ENCODE data around the gene PMS1. TPM values are rescaled to one million over a fixed set of nuclear protein-coding genes. Genes with fewer than 3 reads are reported as not detected.

The PMS1 gene
- total RNA-seq, 3 donors from 2014 or later (not counting 1 experiment from before 2014, with no cell fraction given), result 28.9 to 32.3 (median 29.1) TPM

GRCh38 chr2:189797902-189798301 is 13.7 kb downstream of the PMS1 start:
- DNase-seq (no peak), ATAC-seq (no peak)
- Mint-ChIP-seq H3K9me3 (no peaks in the 10 kb centered on the region), H3K27ac (no peak overlapping the region), H3K36me3 (no peaks in the 10 kb centered on the region), H3K27me3 (ENCODE audit: low read depth in 2 of 2) (no peaks in the 10 kb centered on the region), H3K4me1 (peaks cover 4 to 6% of the 10 kb centered on the region in 2 donors), H3K4me3 (no peak overlapping the region)
- Histone ChIP-seq H3K36me3 (ENCODE audit: control insufficient read depth, insufficient read depth, low read length) (peaks cover 44% of the 10 kb centered on the region), H3K27ac (ENCODE audit: low read length) (no peak overlapping the region), H3K4me1 (ENCODE audit: control insufficient read depth, insufficient read depth, low read length) (no peaks in the 10 kb centered on the region), H3K9me3 (ENCODE audit: control insufficient read depth, insufficient read depth, low read length) (no peaks in the 10 kb centered on the region), H3K4me3 (ENCODE audit: low read length) (no peak overlapping the region), H3K27me3 (ENCODE audit: control insufficient read depth, insufficient read depth, low read length) (no peaks in the 10 kb centered on the region)
- 97% methylated on average over 5 of the region's 6 CpGs for WGBS (ENCODE audit: insufficient coverage)
- TF ChIP-seq CTCF (IDR thresholded peaks at IDR 0.05), result no peak
- intact Hi-C loops (cut with micrococcal nuclease), result loop anchor here (5.0 kb wide), 1 partner anchor 46 kb away; no protein-coding TSS in a partner anchor

GRCh38 chr2:189798312-189799029 is 14.2 kb downstream of the PMS1 start:
- Mint-ChIP-seq H3K9me3 (no peaks in the 10 kb centered on the region), H3K27ac (no peak overlapping the region), H3K36me3 (no peaks in the 10 kb centered on the region), H3K4me1 (peaks cover 4 to 6% of the 10 kb centered on the region in 2 donors), H3K4me3 (no peak overlapping the region), H3K27me3 (ENCODE audit: low read depth in 2 of 2) (no peaks in the 10 kb centered on the region)
- no peaks in the 10 kb centered on the region for H3K9me3 ChIP-seq (ENCODE audit: control insufficient read depth, insufficient read depth, low read length)
- TF ChIP-seq CTCF (IDR thresholded peaks at IDR 0.05), result peak; percentile 47
- H3K36me3 ChIP-seq (ENCODE audit: control insufficient read depth, insufficient read depth, low read length), result peaks cover 42% of the 10 kb centered on the region
- ATAC-seq (peak; percentile 41 to 46 (median 41)), DNase-seq (peak in 1 of 2 donors; percentile 22)
- no peaks in the 10 kb centered on the region for H3K4me1 ChIP-seq (ENCODE audit: control insufficient read depth, insufficient read depth, low read length)
- H3K27me3 ChIP-seq (ENCODE audit: control insufficient read depth, insufficient read depth, low read length), result no peaks in the 10 kb centered on the region
- intact Hi-C loops (cut with micrococcal nuclease), result loop anchor here (5.0 kb wide), 1 partner anchor 46 kb away; no protein-coding TSS in a partner anchor
- 75% methylated on average over 3 of the region's 4 CpGs for WGBS (ENCODE audit: insufficient coverage)
- H3K4me3 ChIP-seq (ENCODE audit: low read length), result no peak overlapping the region
- H3K27ac ChIP-seq (ENCODE audit: low read length), result no peak overlapping the region

GRCh38 chr2:189799030-189799331 is 14.7 kb downstream of the PMS1 start:
- Mint-ChIP-seq H3K27me3 (ENCODE audit: low read depth in 2 of 2) (no peaks in the 10 kb centered on the region), H3K36me3 (no peaks in the 10 kb centered on the region), H3K9me3 (no peaks in the 10 kb centered on the region), H3K4me3 (no peak overlapping the region), H3K27ac (no peak overlapping the region), H3K4me1 (peaks cover 4 to 6% of the 10 kb centered on the region in 2 donors)
- ATAC-seq (no peak), DNase-seq (no peak)
- H3K4me1 ChIP-seq (ENCODE audit: control insufficient read depth, insufficient read depth, low read length), result no peaks in the 10 kb centered on the region
- H3K27me3 ChIP-seq (ENCODE audit: control insufficient read depth, insufficient read depth, low read length), result no peaks in the 10 kb centered on the region
- H3K9me3 ChIP-seq (ENCODE audit: control insufficient read depth, insufficient read depth, low read length), result no peaks in the 10 kb centered on the region
- H3K36me3 ChIP-seq (ENCODE audit: control insufficient read depth, insufficient read depth, low read length), result peaks cover 37% of the 10 kb centered on the region
- no peak overlapping the region for H3K27ac ChIP-seq (ENCODE audit: low read length)
- no peak for TF ChIP-seq CTCF (IDR thresholded peaks at IDR 0.05)
- no peak overlapping the region for H3K4me3 ChIP-seq (ENCODE audit: low read length)
- intact Hi-C loops (cut with micrococcal nuclease), result loop anchor here (5.0 kb wide), 1 partner anchor 47 kb away; no protein-coding TSS in a partner anchor

- no peaks in the 10 kb centered on the region for H3K9me3 ChIP-seq (ENCODE audit: control insufficient read depth, insufficient read depth, low read length)
These were observed 15.3 kb downstream of the PMS1 start for GRCh38 chr2:189799531-189799930.

More at GRCh38 chr2:189799531-189799930, 15.3 kb downstream of the PMS1 start:
- ATAC-seq (no peak), DNase-seq (no peak)
- intact Hi-C loops (cut with micrococcal nuclease), result loop anchor here (5.0 kb wide), 1 partner anchor 47 kb away; no protein-coding TSS in a partner anchor
- Histone ChIP-seq H3K4me1 (ENCODE audit: control insufficient read depth, insufficient read depth, low read length) (no peaks in the 10 kb centered on the region), H3K27ac (ENCODE audit: low read length) (no peak overlapping the region), H3K36me3 (ENCODE audit: control insufficient read depth, insufficient read depth, low read length) (peaks cover 39% of the 10 kb centered on the region), H3K27me3 (ENCODE audit: control insufficient read depth, insufficient read depth, low read length) (no peaks in the 10 kb centered on the region), H3K4me3 (ENCODE audit: low read length) (no peak overlapping the region)
- Mint-ChIP-seq H3K27me3 (ENCODE audit: low read depth in 2 of 2) (no peaks in the 10 kb centered on the region), H3K4me1 (peaks cover 4 to 6% of the 10 kb centered on the region in 2 donors), H3K36me3 (no peaks in the 10 kb centered on the region), H3K9me3 (no peaks in the 10 kb centered on the region), H3K27ac (no peak overlapping the region), H3K4me3 (no peak overlapping the region)
- WGBS (ENCODE audit: insufficient coverage), result 83% methylated on average over 2 of the region's 2 CpGs
- TF ChIP-seq CTCF (IDR thresholded peaks at IDR 0.05), result no peak
